ENCODE results near the gene HELT. TPM values are rescaled to one million over a fixed set of nuclear protein-coding genes. Genes with fewer than 3 reads are reported as not detected.
"Not testable (repeated sequence)": the region's sequence is repeated elsewhere in the genome, so short reads cannot be mapped to it uniquely, and the experiment has no call there.

Gene HELT
- total and polyA plus RNA-seq, 4 donors = not detected

DNA sequence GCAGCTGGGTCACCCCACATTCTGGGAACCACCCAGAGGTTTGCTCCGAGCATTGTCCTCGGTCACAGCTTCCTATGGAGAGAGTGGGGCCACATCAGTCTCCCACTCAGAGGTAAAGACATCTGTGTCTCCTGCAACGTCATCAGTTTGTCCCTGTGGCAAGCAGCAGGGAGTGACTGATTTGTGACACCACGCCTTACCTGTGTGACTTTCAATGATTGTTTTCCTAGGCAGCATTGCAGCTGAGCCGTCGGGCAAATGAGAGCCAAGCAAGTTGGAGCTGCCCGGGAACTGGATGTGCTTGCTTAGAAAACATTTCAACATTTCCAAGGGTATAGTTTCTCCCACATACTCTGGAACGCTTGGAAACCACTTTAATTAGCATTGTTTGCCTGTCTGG, 29.7 kb upstream of the HELT start (continued):
- TF ChIP-seq, protein P1, sequence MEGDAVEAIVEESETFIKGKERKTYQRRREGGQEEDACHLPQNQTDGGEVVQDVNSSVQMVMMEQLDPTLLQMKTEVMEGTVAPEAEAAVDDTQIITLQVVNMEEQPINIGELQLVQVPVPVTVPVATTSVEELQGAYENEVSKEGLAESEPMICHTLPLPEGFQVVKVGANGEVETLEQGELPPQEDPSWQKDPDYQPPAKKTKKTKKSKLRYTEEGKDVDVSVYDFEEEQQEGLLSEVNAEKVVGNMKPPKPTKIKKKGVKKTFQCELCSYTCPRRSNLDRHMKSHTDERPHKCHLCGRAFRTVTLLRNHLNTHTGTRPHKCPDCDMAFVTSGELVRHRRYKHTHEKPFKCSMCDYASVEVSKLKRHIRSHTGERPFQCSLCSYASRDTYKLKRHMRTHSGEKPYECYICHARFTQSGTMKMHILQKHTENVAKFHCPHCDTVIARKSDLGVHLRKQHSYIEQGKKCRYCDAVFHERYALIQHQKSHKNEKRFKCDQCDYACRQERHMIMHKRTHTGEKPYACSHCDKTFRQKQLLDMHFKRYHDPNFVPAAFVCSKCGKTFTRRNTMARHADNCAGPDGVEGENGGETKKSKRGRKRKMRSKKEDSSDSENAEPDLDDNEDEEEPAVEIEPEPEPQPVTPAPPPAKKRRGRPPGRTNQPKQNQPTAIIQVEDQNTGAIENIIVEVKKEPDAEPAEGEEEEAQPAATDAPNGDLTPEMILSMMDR (IDR thresholded peaks at IDR 0.05; ENCODE audit: low read depth, low read length, missing input control) = no peak
- TF ChIP-seq TAF1 (conservative IDR thresholded peaks at IDR 0.05) = no peak
- TF ChIP-seq NR2F2 (IDR thresholded peaks at IDR 0.05) = no peak

DNA sequence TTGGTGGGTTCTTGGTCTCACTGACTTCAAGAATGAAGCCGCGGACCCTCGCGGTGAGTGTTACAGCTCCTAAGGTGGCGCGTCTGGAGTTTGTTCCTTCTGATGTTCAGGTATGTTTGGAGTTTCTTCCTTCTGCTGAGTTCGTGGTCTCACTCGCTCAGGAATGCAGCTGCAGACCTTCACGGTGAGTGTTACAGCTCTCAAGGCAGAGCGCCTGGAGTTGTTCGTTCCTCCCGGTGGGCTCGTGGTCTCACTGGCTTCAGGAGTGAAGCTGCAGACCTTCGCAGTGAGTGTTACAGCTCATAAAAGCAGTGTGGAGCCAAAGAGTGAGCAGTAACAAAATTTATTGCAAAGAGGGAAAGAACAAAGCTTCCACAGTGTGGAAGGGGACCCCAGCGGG, 29.0 kb upstream of the HELT start:
- H3K27ac ChIP-seq (ENCODE audit: low read depth in 1 of 2, low read length in 2 of 2); H3K4me3 ChIP-seq (ENCODE audit: low read depth in 1 of 3, low read length in 3 of 3); H3K36me3 ChIP-seq (ENCODE audit: control insufficient read depth in 4 of 4, insufficient read depth in 3 of 4, low read depth in 1 of 4, low read length in 3 of 4); H3K9ac ChIP-seq (ENCODE audit: low read depth in 1 of 2, low read length in 2 of 2); H3K4me1 ChIP-seq (ENCODE audit: control insufficient read depth in 4 of 4, insufficient read depth in 4 of 4, low read length in 3 of 4); H3K27me3 ChIP-seq (ENCODE audit: control insufficient read depth in 4 of 4, insufficient read depth in 4 of 4, low read length in 3 of 4); DNase-seq (ENCODE audit: low spot score); H3K9me3 ChIP-seq (ENCODE audit: control insufficient read depth in 4 of 4, low read length in 3 of 4): not testable (repeated sequence)
- WGBS = 91% methylated on average over 15 of the region's 15 CpGs

DNA sequence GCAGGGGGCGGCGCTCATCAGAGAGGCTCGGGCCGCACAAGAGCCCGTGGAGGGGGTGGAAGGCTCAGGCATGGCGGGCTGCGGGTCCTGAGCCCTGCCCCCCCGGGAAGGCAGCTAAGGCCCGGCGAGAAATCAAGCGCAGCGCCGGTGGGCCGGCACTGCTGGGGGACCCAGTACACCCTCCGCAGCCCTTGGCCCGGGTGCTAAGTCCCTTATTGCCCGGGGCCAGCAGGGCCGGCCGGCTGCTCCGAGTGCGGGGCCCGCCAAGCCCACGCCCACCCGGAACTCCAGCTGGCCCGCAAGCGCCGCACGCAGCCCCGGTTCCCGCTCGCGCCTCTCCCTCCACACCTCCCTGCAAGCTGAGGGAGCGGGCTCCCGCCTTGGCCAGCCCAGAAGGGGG, 28.2 kb upstream of the HELT start:
- H3K27me3 ChIP-seq (ENCODE audit: control insufficient read depth in 4 of 4, insufficient read depth in 4 of 4, low read length in 3 of 4); H3K9me3 ChIP-seq (ENCODE audit: control insufficient read depth in 4 of 4, low read length in 3 of 4); H3K9ac ChIP-seq (ENCODE audit: low read depth in 1 of 2, low read length in 2 of 2); H3K4me3 ChIP-seq (ENCODE audit: low read depth in 1 of 3, low read length in 3 of 3); H3K4me1 ChIP-seq (ENCODE audit: control insufficient read depth in 4 of 4, insufficient read depth in 4 of 4, low read length in 3 of 4); H3K36me3 ChIP-seq (ENCODE audit: control insufficient read depth in 4 of 4, insufficient read depth in 3 of 4, low read depth in 1 of 4, low read length in 3 of 4); DNase-seq (ENCODE audit: low spot score); H3K27ac ChIP-seq (ENCODE audit: low read depth in 1 of 2, low read length in 2 of 2): not testable (repeated sequence)
- 96% methylated on average over 27 of the region's 34 CpGs for WGBS

DNA sequence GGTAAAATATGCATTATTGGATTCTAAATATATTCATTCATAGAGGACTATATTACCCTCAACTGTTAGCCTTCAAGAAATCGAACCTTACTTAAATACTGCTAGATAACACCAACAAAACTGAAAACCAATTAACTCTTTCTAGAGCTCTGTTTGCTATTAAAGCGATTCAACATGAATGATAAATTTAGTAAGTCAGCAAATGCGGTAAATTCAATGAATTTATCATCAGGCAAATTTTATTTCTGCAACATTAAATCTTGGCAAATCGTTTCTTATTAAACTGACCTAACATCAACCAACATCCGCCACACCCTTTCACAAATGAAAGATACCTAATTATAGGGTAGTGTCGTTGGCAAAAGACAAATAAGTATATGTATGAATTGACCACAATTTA, 26.4 kb upstream of the HELT start:
- H3K4me3 ChIP-seq (ENCODE audit: low read depth in 1 of 3, low read length in 3 of 3) = no peak overlapping the region
- H3K9me3 ChIP-seq (ENCODE audit: control insufficient read depth in 4 of 4, low read length in 3 of 4) = no peaks in the 10 kb centered on the region
- no peaks in the 10 kb centered on the region for H3K4me1 ChIP-seq (ENCODE audit: control insufficient read depth in 4 of 4, insufficient read depth in 4 of 4, low read length in 3 of 4)
- H3K27ac ChIP-seq (ENCODE audit: low read depth in 1 of 2, low read length in 2 of 2) = no peak overlapping the region
- H3K27me3 ChIP-seq (ENCODE audit: control insufficient read depth in 4 of 4, insufficient read depth in 4 of 4, low read length in 3 of 4) = no peaks in the 10 kb centered on the region
- 84% methylated on average over 6 of the region's 6 CpGs for WGBS
- no peaks in the 10 kb centered on the region for H3K36me3 ChIP-seq (ENCODE audit: control insufficient read depth in 4 of 4, insufficient read depth in 3 of 4, low read depth in 1 of 4, low read length in 3 of 4)
- no peak overlapping the region for H3K9ac ChIP-seq (ENCODE audit: low read depth in 1 of 2, low read length in 2 of 2)
- no peak for TF ChIP-seq TAF1 (conservative IDR thresholded peaks at IDR 0.05)
- TF ChIP-seq, protein P2, sequence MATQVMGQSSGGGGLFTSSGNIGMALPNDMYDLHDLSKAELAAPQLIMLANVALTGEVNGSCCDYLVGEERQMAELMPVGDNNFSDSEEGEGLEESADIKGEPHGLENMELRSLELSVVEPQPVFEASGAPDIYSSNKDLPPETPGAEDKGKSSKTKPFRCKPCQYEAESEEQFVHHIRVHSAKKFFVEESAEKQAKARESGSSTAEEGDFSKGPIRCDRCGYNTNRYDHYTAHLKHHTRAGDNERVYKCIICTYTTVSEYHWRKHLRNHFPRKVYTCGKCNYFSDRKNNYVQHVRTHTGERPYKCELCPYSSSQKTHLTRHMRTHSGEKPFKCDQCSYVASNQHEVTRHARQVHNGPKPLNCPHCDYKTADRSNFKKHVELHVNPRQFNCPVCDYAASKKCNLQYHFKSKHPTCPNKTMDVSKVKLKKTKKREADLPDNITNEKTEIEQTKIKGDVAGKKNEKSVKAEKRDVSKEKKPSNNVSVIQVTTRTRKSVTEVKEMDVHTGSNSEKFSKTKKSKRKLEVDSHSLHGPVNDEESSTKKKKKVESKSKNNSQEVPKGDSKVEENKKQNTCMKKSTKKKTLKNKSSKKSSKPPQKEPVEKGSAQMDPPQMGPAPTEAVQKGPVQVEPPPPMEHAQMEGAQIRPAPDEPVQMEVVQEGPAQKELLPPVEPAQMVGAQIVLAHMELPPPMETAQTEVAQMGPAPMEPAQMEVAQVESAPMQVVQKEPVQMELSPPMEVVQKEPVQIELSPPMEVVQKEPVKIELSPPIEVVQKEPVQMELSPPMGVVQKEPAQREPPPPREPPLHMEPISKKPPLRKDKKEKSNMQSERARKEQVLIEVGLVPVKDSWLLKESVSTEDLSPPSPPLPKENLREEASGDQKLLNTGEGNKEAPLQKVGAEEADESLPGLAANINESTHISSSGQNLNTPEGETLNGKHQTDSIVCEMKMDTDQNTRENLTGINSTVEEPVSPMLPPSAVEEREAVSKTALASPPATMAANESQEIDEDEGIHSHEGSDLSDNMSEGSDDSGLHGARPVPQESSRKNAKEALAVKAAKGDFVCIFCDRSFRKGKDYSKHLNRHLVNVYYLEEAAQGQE (IDR thresholded peaks at IDR 0.05) = no peak
- TF ChIP-seq, protein P3, sequence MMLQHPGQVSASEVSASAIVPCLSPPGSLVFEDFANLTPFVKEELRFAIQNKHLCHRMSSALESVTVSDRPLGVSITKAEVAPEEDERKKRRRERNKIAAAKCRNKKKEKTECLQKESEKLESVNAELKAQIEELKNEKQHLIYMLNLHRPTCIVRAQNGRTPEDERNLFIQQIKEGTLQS (IDR thresholded peaks at IDR 0.05) = no peak
- TF ChIP-seq SP1 (IDR thresholded peaks at IDR 0.05) = no peak
- no peak for TF ChIP-seq GABPA (IDR thresholded peaks at IDR 0.05 in 1 of 2, conservative IDR thresholded peaks at IDR 0.05 in 1 of 2)
- no peak for TF ChIP-seq RAD21 (IDR thresholded peaks at IDR 0.05)
- no peak for DNase-seq (ENCODE audit: low spot score)
